DND-41 (cell line): ENCODE data around the gene SLC26A1.

ENCODE experiments used
- ATAC-seq: fragments of 200-7000 bp; cut with Tn5 transposase; 3 replicates; pipeline ENCODE4 v1.9.1; 2021; ENCODE audit warnings: low read depth; ENCODE audit not compliant: insufficient read depth
- DNase-seq: peaks from one replicate; pipeline ENCODE4 v3.0.0-alpha.2; 2020
- H2AFZ ChIP-seq: 2 replicates; pipeline ENCODE4 v1.6.0; 2012; ENCODE audit warnings: low read depth, low read length
- H3K27ac ChIP-seq: 2 replicates; pipeline ENCODE4 v1.5.1; 2012; ENCODE audit warnings: low read length, inconsistent platforms
- H3K27me3 ChIP-seq: fragments of 200-600 bp; sonication (generic); 2 replicates; pipeline ENCODE4 v1.6.0; 2012; ENCODE audit warnings: low read length, mild to moderate bottlenecking, inconsistent platforms; ENCODE audit not compliant: insufficient read depth, poor library complexity
- H3K36me3 ChIP-seq: 2 replicates; pipeline ENCODE4 v1.5.1; 2012; ENCODE audit warnings: low read length, inconsistent platforms; ENCODE audit not compliant: insufficient read depth
- H3K4me1 ChIP-seq: 2 replicates; pipeline ENCODE4 v1.5.1; 2012; ENCODE audit warnings: mild to moderate bottlenecking, low read length; ENCODE audit not compliant: insufficient read depth
- H3K4me2 ChIP-seq: 2 replicates; pipeline ENCODE4 v1.6.0; 2012; ENCODE audit warnings: mild to moderate bottlenecking, moderate library complexity, low read length, inconsistent platforms; ENCODE audit not compliant: insufficient read depth
- H3K4me3 ChIP-seq, 2 experiments: fragments of 200-600 bp in 1 of 2; shearing (Covaris generic) in 1 of 2; 2 replicates each; pipeline ENCODE4 v1.5.1; 2012 to 2016; ENCODE audit warnings: inconsistent platforms in 2 of 2, low read length in 2 of 2, mild to moderate bottlenecking in 2 of 2, low read depth in 1 of 2, moderate library complexity in 1 of 2
- H3K79me2 ChIP-seq: 2 replicates; pipeline ENCODE4 v1.6.0; 2012; ENCODE audit warnings: low read length, inconsistent platforms; ENCODE audit not compliant: insufficient read depth
- H3K9ac ChIP-seq: 2 replicates; pipeline ENCODE4 v1.6.0; 2012; ENCODE audit warnings: low read depth, mild to moderate bottlenecking, inconsistent platforms, low read length, moderate library complexity
- H3K9me3 ChIP-seq: 2 replicates; pipeline ENCODE4 v1.5.1; 2012; ENCODE audit warnings: low read length, moderate library complexity, mild to moderate bottlenecking, inconsistent platforms; ENCODE audit not compliant: insufficient read depth, severe bottlenecking
- H4K20me1 ChIP-seq: 2 replicates; pipeline ENCODE4 v1.6.0; 2012; ENCODE audit warnings: low read length; ENCODE audit not compliant: insufficient read depth
- CTCF ChIP-seq: IDR thresholded peaks from 2 replicates; pipeline ENCODE4 v1.5.1; 2012; ENCODE audit warnings: borderline replicate concordance, low read length, moderate library complexity, mild to moderate bottlenecking; ENCODE audit not compliant: poor library complexity, severe bottlenecking; ENCODE audit errors: extremely low read depth
- EZH2 ChIP-seq: IDR thresholded peaks from 3 replicates; pipeline ENCODE4 v1.6.1; 2012; ENCODE audit warnings: borderline replicate concordance, low read depth, mild to moderate bottlenecking, moderate library complexity, low read length, inconsistent platforms; ENCODE audit not compliant: severe bottlenecking

Gene SLC26A1

GRCh38 chr4:949656-950055, 43.5 kb downstream of the SLC26A1 start:
- Histone ChIP-seq H4K20me1 (peaks cover 9% of the 10 kb centered on the region), H3K36me3 (peaks cover 22% of the 10 kb centered on the region; the same call in 1 of the 2 replicates), H3K4me1 (no peaks in the 10 kb centered on the region), H3K27ac (no peak overlapping the region), H3K9me3 (no peaks in the 10 kb centered on the region), H3K9ac (no peak overlapping the region), H2AFZ (no peak overlapping the region), H3K4me3 (no peak overlapping the region), H3K27me3 (no peaks in the 10 kb centered on the region), H3K79me2 (peaks cover 3% of the 10 kb centered on the region; the same call in 1 of the 2 replicates), H3K4me2 (no peak overlapping the region)
- ATAC-seq (no peak), DNase-seq (no peak)
- TF ChIP-seq EZH2, result no peak
- TF ChIP-seq CTCF, result no peak

GRCh38 chr4:948936-949300, 44.3 kb downstream of the SLC26A1 start:
- DNase-seq (no peak), ATAC-seq (no peak)
- H3K9ac ChIP-seq, result no peak overlapping the region

GRCh38 chr4:948101-948935, 44.9 kb downstream of the SLC26A1 start:
- Histone ChIP-seq H3K79me2 (peaks cover 3% of the 10 kb centered on the region; the same call in 1 of the 2 replicates), H3K27ac (no peak overlapping the region), H3K4me1 (no peaks in the 10 kb centered on the region), H3K36me3 (peaks cover 13% of the 10 kb centered on the region; the same call in 1 of the 2 replicates), H3K27me3 (no peaks in the 10 kb centered on the region), H4K20me1 (peaks cover 9% of the 10 kb centered on the region), H3K9ac (no peak overlapping the region), H3K4me3 (no peak overlapping the region), H3K9me3 (no peaks in the 10 kb centered on the region), H2AFZ (no peak overlapping the region), H3K4me2 (no peak overlapping the region)
- TF ChIP-seq EZH2 (no peak), CTCF (no peak)
- ATAC-seq (no peak), DNase-seq (no peak)

More at GRCh38 chr4:948936-949300, 44.3 kb downstream of the SLC26A1 start:
- Histone ChIP-seq H3K4me3 (no peak overlapping the region), H2AFZ (no peak overlapping the region), H3K4me1 (no peaks in the 10 kb centered on the region), H3K4me2 (no peak overlapping the region), H3K36me3 (peaks cover 16% of the 10 kb centered on the region; the same call in 1 of the 2 replicates), H3K27ac (no peak overlapping the region), H3K27me3 (no peaks in the 10 kb centered on the region), H3K79me2 (peaks cover 3% of the 10 kb centered on the region; the same call in 1 of the 2 replicates), H4K20me1 (peaks cover 9% of the 10 kb centered on the region), H3K9me3 (no peaks in the 10 kb centered on the region)
- TF ChIP-seq CTCF (no peak), EZH2 (no peak)
